ENCODE measurements around the gene RFX2.

GRCh38 chr19:5951338-5951861, 158.9 kb downstream of the RFX2 start:
- TF ChIP-seq POLR2AphosphoS5 (IDR thresholded peaks at IDR 0.05; ENCODE audit: low read depth, low read length) (no peak), POLR2A (IDR thresholded peaks at IDR 0.05; ENCODE audit: low read depth, low read length) (no peak), TAF1 (IDR thresholded peaks at IDR 0.05; ENCODE audit: borderline replicate concordance, low read depth, low read length) (no peak)
